HepG2 (cell line): ENCODE results near the gene NOCT. TPM values are rescaled to one million over a fixed set of nuclear protein-coding genes. Genes with fewer than 3 reads are reported as not detected.
A peak's percentile ranks its signal among the peaks of the same experiment; 100 is the strongest.

Source experiments
- DZIP1 ChIP-seq: sonication (generic); formaldehyde crosslinking; IDR thresholded peaks from 2 replicates; pipeline ENCODE4 v1.5.0; 2020; ENCODE audit warnings: mild to moderate bottlenecking, missing genetic modification reagents
- GATAD2A ChIP-seq: IDR thresholded peaks from 2 replicates; pipeline ENCODE4 v1.6.1; 2016
- HNF4A ChIP-seq: sonication (generic); formaldehyde crosslinking; IDR thresholded peaks from 2 replicates; pipeline ENCODE4 v1.4.0; 2020; ENCODE audit warnings: missing genetic modification reagents
- HOMEZ ChIP-seq: IDR thresholded peaks from 2 replicates; pipeline ENCODE4 v1.6.1; 2016; ENCODE audit warnings: low read depth
- MYPOP ChIP-seq: sonication (generic); formaldehyde crosslinking; IDR thresholded peaks from 2 replicates; pipeline ENCODE4 v1.8.1; 2023; ENCODE audit warnings: mild to moderate bottlenecking, moderate library complexity, missing genetic modification reagents
- NONO ChIP-seq, 2 experiments: fragments of 450-650 bp in 1 of 2; sonication (generic) in 1 of 2; formaldehyde crosslinking in 1 of 2; IDR thresholded peaks in 1 of 2; conservative IDR thresholded peaks in 1 of 2; 2 replicates each; pipeline versions ENCODE4 v1.6.1 to v1.8.0; 2017 to 2022; ENCODE audit warnings: mild to moderate bottlenecking in 1 of 2, missing genetic modification reagents in 1 of 2, moderate library complexity in 1 of 2
- RARA ChIP-seq: IDR thresholded peaks from 2 replicates; pipeline ENCODE4 v1.6.1; 2016; ENCODE audit warnings: missing genetic modification reagents, missing compliant biosample characterization
- REPIN1 ChIP-seq: sonication (generic); formaldehyde crosslinking; IDR thresholded peaks from 2 replicates; pipeline ENCODE4 v1.8.0; 2022; ENCODE audit warnings: missing genetic modification reagents, low read depth, mild to moderate bottlenecking, borderline replicate concordance
- SP1 ChIP-seq, 2 experiments: fragments of 450-650 bp in 1 of 2; sonication (generic) in 1 of 2; formaldehyde crosslinking in 1 of 2; IDR thresholded peaks; 2 replicates each; pipeline versions ENCODE4 v1.4.0 to v1.6.1; 2016 to 2020; ENCODE audit warnings: missing genetic modification reagents in 1 of 2
- SSRP1 ChIP-seq: IDR thresholded peaks from 2 replicates; pipeline ENCODE4 v1.6.1; 2016; ENCODE audit warnings: control low read depth
- ZFP91 ChIP-seq: sonication (generic); formaldehyde crosslinking; IDR thresholded peaks from 2 replicates; pipeline ENCODE4 v1.9.0; 2022; ENCODE audit warnings: missing genetic modification reagents, mild to moderate bottlenecking, borderline replicate concordance
- ZHX2 ChIP-seq, 2 experiments: sonication (generic) in 1 of 2; formaldehyde crosslinking in 1 of 2; IDR thresholded peaks; 2 replicates each; pipeline versions ENCODE4 v1.6.1 to v1.9.0; 2014 to 2022; ENCODE audit warnings: antibody characterized with exemption in 1 of 2, borderline replicate concordance in 1 of 2, inconsistent platforms in 1 of 2, low read depth in 1 of 2, missing genetic modification reagents in 1 of 2
- ZNF496 ChIP-seq: sonication (generic); formaldehyde crosslinking; IDR thresholded peaks from 2 replicates; pipeline ENCODE4 v1.8.1; 2023; ENCODE audit warnings: mild to moderate bottlenecking, moderate library complexity, missing genetic modification reagents; ENCODE audit not compliant: insufficient replicate concordance
- polyA plus RNA-seq, 8 experiments: library from polyadenylated mRNA; depleted of rRNA in 3 of 8; stranded (reverse) in 7 of 8; unstranded in 1 of 8; fragments of >200 nt; fragmentation: Illumina TruSeq in 4 of 8; extraction: Trizol in 4 of 8; gene quantifications; 2 replicates each; pipeline versions ENCODE4 v1.2.1 to v1.2.3, GENCODE V29; 2011 to 2016; ENCODE audit warnings: low read depth in 4 of 8, missing spikeins in 1 of 8, mixed read lengths in 1 of 8; ENCODE audit not compliant: insufficient read depth in 1 of 8
- total RNA-seq, 5 experiments: library from RNA; depleted of rRNA; stranded (reverse); fragments of >200 nt; fragmentation: Illumina TruSeq; extraction: Trizol; gene quantifications; 2 replicates each; pipeline ENCODE4 v1.2.3, GENCODE V29; 2016; ENCODE audit warnings: low read depth in 1 of 5

Gene NOCT
- total and polyA plus RNA-seq, 2 of the 13 experiments (the other 11 are each of a cell fraction or from before 2014, with no cell fraction given): 3.6 to 13.1 TPM

- TF ChIP-seq SP1 (IDR thresholded peaks at IDR 0.05) (no peak), SP1 (CRISPR knock-in tag; IDR thresholded peaks at IDR 0.05) (peak; percentile 81), RARA (CRISPR knock-in tag) (peak; percentile 36; the same call in 1 of the 2 replicates), GATAD2A (peak; percentile 28; the same call in 1 of the 2 replicates), HNF4A (CRISPR knock-in tag) (0 out of 2 replicates have a peak, but pooled peaks have one; percentile 2), ZFP91 (CRISPR knock-in tag) (peak; percentile 75), ZNF496 (no peak), HOMEZ (CRISPR knock-in tag) (0 out of 2 replicates have a peak, but pooled peaks have one; percentile 32), SSRP1 (CRISPR knock-in tag) (no peak), DZIP1 (no peak), MYPOP (0 out of 2 replicates have a peak, but pooled peaks have one; percentile 45), NONO (IDR thresholded peaks at IDR 0.05) (no peak), NONO (CRISPR knock-in tag; conservative IDR thresholded peaks at IDR 0.05) (peak; percentile 74), REPIN1 (CRISPR knock-in tag) (0 out of 2 replicates have a peak, but pooled peaks have one; percentile 67), ZHX2 (IDR thresholded peaks at IDR 0.05; ENCODE audit: low read depth) (peak; percentile 9; the same call in 1 of the 2 replicates), ZHX2 (CRISPR knock-in tag; IDR thresholded peaks at IDR 0.05; ENCODE audit: borderline replicate concordance) (no peak)
Measured at GRCh38 chr4:139083956-139084803, 68.6 kb downstream of the NOCT start (continued).
